Testis (tissue), 2 donors: ENCODE results near the gene MASP1.

Experiments
- CTCF ChIP-seq, 3 experiments: fragments of 450-650 bp in 2 of 3; fragments of 200-600 bp in 1 of 3; sonication (generic) in 1 of 3; IDR thresholded peaks; one replicate each; pipeline ENCODE4 v1.5.1; 2016 to 2019; ENCODE audit warnings: antibody characterized with exemption in 3 of 3, mild to moderate bottlenecking in 2 of 3, moderate library complexity in 1 of 3
- POLR2A ChIP-seq: fragments of 450-650 bp; IDR thresholded peaks from one replicate; pipeline ENCODE4 v1.6.1; 2017; ENCODE audit warnings: antibody characterized with exemption, mild to moderate bottlenecking, moderate library complexity

DNA sequence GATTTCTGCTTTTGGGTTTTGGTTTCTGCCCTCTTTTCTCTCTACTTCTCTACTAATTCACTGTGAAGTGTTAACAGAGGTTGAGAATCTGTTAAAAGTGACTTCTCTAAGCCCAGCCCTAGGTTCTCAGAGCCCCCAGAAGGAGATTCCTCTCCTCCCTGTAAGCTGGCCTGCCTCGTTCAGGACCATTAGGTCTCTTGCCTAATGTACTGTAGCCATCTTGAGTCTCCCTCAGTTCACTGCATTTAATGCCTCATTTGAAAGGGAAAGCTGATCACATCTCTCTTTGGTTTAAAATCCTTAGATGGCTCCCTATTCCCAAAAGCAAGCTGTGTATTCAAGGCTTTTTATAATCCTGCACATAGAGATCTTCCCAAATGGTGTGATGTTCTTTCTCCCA lies 77.9 kb downstream of the MASP1 start:
- TF ChIP-seq CTCF (IDR thresholded peaks at IDR 0.05) (no peak), POLR2A (no peak)
